HL-60/S4 treated with phorbol 12-myristate 13-acetate at 8.2 ng/mL for 4 days and 3 days (cell line): Measurements from ENCODE around the gene NPIPB6.

Experiments used
- in situ Hi-C: fragments of 300-500 bp; cut with MboI; formaldehyde crosslinking; loops from 2 replicates; pipeline ENCODE4 v1.15.0; 2022; ENCODE audit warnings: low sequenced_read_pairs

The NPIPB6 gene

GRCh38 chr16:28324235-28324886 is 38.9 kb downstream of the NPIPB6 start:
- in situ Hi-C loops: no loop called here

DNA sequence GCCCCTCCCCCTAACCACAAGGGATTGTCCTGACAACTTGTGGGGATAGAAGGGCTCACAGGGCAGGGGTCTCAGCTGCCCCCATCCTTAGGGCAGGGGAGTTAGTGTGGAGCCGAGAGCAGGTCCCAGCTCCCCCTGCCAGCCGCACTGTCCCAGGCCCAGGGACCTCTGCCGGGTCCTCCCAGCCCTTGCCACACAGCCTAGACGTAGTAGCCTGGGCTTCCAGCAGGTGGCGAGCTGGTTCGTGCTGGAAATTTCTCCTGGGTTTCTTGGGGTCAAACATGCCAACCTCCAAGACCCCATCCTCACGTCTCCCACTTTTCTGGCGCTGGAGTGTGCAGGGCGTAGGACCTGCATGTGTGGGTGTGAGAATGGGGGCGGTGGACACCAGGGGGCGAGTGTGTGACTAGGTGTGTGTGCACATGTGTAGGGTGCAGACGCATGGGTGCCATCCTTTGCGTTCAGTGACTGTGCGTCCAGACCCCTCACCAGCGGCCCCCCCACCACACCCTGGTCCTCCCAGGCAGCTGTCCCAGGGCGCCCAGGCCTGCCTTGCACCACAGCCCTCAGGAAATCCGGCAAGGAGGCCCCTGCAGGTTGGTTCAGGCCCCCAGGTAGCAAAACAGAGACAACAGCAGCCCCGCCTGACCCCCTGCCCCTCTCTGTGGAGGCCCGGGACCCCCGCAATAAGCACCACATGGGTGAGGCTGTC is 41.5 kb downstream of the NPIPB6 start:
- in situ Hi-C loops: no loop called here

- in situ Hi-C loops: no loop called here
Observed at GRCh38 chr16:28320741-28321140, 42.6 kb downstream of the NPIPB6 start.

DNA sequence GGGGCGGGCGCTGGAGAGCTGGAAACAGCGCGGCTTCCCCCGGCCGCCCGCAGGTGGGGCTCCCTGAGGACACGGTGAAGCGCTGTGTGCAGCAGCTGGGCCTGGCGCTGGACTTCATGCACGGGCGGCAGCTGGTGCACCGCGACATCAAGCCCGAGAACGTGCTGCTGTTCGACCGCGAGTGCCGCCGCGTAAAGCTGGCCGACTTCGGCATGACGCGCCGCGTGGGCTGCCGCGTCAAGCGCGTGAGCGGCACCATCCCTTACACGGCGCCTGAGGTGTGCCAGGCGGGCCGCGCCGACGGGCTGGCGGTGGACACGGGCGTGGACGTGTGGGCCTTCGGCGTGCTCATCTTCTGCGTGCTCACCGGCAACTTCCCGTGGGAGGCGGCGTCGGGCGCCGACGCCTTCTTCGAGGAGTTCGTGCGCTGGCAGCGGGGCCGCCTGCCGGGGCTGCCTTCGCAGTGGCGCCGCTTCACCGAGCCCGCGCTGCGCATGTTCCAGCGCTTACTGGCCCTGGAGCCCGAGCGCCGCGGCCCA is 43.2 kb downstream of the NPIPB6 start:
- in situ Hi-C loops: no loop called here

- in situ Hi-C loops: no loop called here
Observed at GRCh38 chr16:28319476-28320022, 43.8 kb downstream of the NPIPB6 start.

DNA sequence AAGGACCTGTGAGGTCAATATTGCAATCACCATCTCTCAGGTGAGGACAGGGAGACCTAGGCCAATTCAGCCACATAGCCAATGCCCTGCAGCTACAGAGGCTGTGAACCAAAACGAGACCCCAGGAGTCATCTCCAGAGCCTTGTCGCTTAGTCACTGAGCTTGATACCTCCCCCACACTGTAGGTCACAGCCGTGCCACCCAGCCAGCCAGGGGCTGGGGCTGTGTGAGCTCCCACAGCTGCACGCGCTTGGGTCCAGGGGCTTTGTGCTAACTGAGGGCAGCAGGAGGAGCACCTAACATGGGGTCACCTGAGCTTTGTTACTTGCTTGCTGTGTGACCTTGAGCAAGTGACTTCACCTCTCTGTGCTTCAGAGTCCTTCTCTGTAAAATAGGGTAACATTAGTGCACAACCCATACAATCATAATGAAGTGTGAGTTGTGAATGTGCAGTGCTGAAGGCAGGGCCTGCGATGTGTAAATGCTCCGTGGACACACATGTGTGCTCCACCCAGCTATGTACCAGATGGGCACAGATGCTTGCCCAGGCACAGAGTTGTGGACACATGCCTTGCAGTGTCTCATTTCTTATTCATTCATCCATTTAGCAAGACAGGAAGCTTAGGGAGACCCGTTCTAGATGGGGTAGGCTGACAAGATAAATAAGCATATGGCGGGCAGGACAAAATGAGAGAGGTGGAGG is 45.1 kb downstream of the NPIPB6 start:
- in situ Hi-C loops: no loop called here

DNA sequence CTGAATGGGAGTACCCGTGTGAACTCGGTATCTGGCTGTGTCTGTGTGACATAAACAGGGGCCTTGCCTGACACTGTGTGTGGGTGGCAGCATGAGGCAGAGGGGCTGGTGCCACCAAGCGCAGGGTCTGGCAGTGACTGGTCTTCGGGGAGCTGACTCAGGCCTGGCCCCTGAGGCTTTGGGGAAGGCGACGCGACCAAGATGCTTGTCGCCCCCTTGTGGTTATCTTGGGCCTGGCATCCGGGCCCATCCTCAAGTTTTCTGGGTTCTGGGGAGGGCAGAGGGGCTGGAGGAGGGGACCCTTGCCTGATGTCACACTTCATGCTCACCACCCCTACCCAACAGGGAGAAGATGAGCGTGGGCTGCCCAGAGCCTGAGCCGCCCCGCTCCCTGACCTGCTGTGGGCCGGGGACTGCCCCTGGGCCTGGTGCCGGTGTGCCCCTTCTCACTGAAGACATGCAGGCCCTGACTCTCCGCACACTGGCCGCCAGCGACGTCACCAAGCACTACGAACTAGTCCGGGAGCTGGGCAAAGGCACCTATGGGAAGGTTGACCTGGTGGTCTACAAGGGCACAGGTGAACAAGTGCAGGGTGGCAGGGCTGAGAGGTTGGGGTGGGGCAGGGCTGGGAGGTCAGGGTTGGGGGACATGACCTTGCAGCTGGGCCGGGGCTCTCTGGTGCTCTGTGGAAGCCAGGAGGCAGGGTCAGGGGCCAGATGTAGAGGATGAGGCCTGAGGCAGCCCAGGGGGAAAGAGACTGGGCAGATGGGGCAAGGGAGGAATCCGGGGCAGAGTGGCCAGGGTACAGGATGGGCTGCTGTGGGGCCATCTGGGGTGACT is 46.0 kb downstream of the NPIPB6 start:
- in situ Hi-C loops: no loop called here

GRCh38 chr16:28316054-28316453 is 47.3 kb downstream of the NPIPB6 start:
- in situ Hi-C loops: no loop called here

GRCh38 chr16:28313587-28313986 is 49.7 kb downstream of the NPIPB6 start:
- in situ Hi-C loops: no loop called here

- in situ Hi-C loops: no loop called here
Observed at GRCh38 chr16:28312327-28312726, 51.0 kb downstream of the NPIPB6 start.

DNA sequence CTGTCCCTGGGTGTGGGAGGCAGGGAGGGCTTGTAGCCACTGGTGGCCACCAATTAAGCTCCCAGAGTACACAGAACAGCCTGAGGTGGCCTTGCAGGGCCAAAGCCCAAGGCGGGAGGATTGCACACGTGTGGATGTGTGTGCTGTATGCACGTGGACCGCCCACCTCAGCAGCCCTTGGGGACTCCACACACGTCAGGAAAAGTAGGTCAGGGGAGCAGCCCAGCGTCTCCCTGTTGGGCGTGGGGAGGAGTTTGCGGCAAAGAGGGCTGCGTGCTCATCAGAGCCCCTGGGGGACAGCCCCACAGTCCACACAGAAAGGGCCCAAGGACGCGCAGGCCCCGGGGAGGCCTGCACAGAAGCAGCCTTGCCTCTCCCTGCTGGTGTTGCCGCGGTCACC is 51.4 kb downstream of the NPIPB6 start:
- in situ Hi-C loops: no loop called here

- in situ Hi-C loops: no loop called here
Observed at GRCh38 chr16:28311413-28311812, 51.9 kb downstream of the NPIPB6 start.

DNA sequence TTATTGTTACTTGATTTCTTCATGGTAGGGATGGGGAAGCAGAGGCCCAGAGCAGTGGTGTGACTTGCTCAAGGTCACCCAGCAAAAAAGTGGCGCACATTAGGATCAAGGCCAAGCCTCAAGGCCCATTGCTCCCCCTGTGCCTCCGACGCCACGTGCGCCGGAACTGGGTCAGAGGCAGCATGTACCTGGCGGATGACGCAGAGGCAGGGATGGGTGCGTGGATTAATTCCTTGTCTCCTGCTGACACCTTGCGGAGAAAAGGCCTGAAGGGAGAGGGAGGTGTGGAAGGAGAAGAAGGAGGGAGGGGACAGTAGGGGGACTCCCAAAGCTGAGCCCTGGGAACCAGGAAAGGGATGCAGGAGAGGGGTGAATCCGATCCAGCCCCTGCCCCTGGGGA is 52.5 kb downstream of the NPIPB6 start:
- in situ Hi-C loops: no loop called here

- in situ Hi-C loops: no loop called here
Observed at GRCh38 chr16:28309811-28310311, 53.4 kb downstream of the NPIPB6 start.

DNA sequence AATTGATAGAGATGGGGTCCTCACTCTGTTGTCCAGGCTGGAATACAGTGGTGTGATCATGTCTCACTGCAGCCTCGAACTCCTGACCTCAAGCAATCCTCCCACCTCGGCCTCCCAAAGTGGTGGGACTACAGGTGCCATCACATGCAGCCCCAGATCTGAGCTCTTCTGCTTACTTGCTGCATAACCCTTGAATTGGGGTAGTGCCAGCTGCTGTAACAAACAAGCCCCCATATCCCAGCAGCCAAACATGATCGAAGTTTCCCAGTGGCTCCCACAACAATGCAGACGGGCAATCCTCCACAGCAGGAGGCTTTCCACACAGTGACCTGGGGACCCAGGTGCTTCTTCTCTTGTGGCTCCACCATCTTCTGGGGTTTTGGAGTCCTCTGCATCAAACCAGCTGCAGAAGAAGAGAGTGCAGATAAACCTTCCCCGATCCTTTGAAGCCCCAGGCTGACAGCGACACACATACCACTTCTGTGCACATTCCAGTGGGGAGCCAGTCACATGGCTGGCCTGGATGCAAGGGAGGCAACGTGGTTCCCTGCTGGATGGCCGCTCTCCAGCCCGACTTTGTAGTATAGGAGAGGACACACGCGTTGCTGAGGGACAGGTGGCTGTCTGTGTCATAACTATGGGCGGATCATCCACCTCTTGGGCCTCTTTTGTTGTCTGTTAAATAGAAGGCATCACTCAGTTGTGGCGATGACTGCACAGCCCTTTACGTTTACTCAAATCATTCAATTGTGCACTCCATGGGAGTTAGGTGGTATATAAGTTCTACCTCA is 54.3 kb downstream of the NPIPB6 start:
- in situ Hi-C loops: no loop called here

- in situ Hi-C loops: no loop called here
Observed at GRCh38 chr16:28307936-28308335, 55.4 kb downstream of the NPIPB6 start.

DNA sequence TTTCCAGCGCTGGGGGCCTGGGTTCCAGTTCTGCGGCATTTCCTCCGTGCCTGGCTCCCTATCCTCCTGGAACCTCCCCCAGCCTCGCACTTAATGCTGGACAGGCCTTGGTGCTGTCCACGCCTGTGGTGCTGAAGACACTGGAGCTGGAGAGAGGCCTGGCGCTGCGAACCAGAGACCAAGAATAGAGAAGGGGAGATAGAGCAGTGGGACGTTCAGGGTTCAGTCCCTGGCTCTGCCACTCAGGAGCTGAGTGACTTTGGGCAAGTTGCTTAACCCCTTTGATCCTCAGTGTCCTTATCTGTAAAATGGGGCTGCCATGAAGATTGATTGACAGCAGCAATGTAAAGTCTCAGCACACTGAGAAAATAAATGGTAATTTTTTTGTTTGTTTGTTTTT is 59.1 kb downstream of the NPIPB6 start:
- in situ Hi-C loops: no loop called here

GRCh38 chr16:28303132-28303531 is 60.2 kb downstream of the NPIPB6 start:
- in situ Hi-C loops: no loop called here

DNA sequence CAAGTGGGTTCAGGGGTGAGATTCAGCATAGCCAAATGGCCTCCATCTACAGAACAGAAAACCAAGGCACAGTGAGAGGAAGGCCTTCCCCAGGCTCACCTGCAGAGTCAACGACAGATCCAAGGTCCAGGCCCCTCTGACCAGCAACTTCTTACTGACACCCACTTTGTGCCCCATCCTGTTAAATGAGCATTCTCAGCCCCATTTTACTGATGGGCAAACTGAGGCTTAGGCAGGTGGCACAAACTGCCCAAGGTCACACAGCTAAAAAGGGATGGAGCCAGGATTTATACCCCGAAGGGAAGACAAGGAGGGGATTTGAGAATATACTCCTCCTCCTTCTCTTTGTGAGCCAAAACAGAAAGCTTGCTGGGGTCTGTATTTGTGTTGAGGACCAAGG is 61.7 kb downstream of the NPIPB6 start:
- in situ Hi-C loops: no loop called here

GRCh38 chr16:28301154-28301553 is 62.2 kb downstream of the NPIPB6 start:
- in situ Hi-C loops: no loop called here
